Measurements from ENCODE around the gene CPN2. TPM values are rescaled to one million over a fixed set of nuclear protein-coding genes. Genes with fewer than 3 reads are reported as not detected.

The CPN2 gene
- total and polyA plus RNA-seq, 7 donors = 0.03 to 0.13 TPM; not detected in 5

GRCh38 chr3:194365978-194366490 lies 14.9 kb upstream of the CPN2 start:
- H3K27me3 ChIP-seq (ENCODE audit: insufficient read depth in 3 of 3, low read length in 2 of 3) = peaks cover 0 to 32% (median 0%) of the 10 kb centered on the region in 3 donors
- H3K4me1 ChIP-seq = peaks cover 16% of the 10 kb centered on the region
- no peak for TF ChIP-seq CTCF (IDR thresholded peaks at IDR 0.05)
- WGBS, 3 donors = 74 to 83% (median 79%) methylated on average over 12 of the region's 12 CpGs
- DNase-seq (no peak), ATAC-seq (no peak)
- H3K36me3 ChIP-seq (ENCODE audit: insufficient read depth in 1 of 2, low read depth in 1 of 2) = no peaks in the 10 kb centered on the region
- no peaks in the 10 kb centered on the region for H3K9me3 ChIP-seq
- intact Hi-C loops (cut with DNase I) = no loop called here
- no peak overlapping the region for H3K27ac ChIP-seq
- H3K4me3 ChIP-seq = no peak overlapping the region

GRCh38 chr3:194365526-194365925 lies 14.4 kb upstream of the CPN2 start:
- 74 to 94% (median 82%) methylated on average over 6 of the region's 6 CpGs for WGBS, 3 donors
- intact Hi-C loops (cut with DNase I) = no loop called here
- no peak for TF ChIP-seq CTCF (IDR thresholded peaks at IDR 0.05)
- DNase-seq = no peak
- Histone ChIP-seq H3K9me3 (no peaks in the 10 kb centered on the region), H3K4me3 (no peak overlapping the region), H3K27ac (no peak overlapping the region), H3K4me1 (peaks cover 16% of the 10 kb centered on the region), H3K36me3 (ENCODE audit: insufficient read depth in 1 of 2, low read depth in 1 of 2) (no peaks in the 10 kb centered on the region), H3K27me3 (ENCODE audit: insufficient read depth in 3 of 3, low read length in 2 of 3) (peaks cover 0 to 28% (median 0%) of the 10 kb centered on the region in 3 donors)
- no peak for ATAC-seq

- peak; percentile 45 to 93 (median 88) for ATAC-seq
- H3K4me1 ChIP-seq = peaks cover 16% of the 10 kb centered on the region
- no peak for TF ChIP-seq CTCF (IDR thresholded peaks at IDR 0.05)
- peaks cover 0 to 22% (median 0%) of the 10 kb centered on the region in 3 donors for H3K27me3 ChIP-seq (ENCODE audit: insufficient read depth in 3 of 3, low read length in 2 of 3)
- 12 to 26% (median 24%) methylated on average over 20 of the region's 20 CpGs for WGBS, 3 donors
- H3K9me3 ChIP-seq = no peaks in the 10 kb centered on the region
- H3K27ac ChIP-seq = no peak overlapping the region
- intact Hi-C loops (cut with DNase I) = no loop called here
- peak; percentile 36 to 73 for DNase-seq
- no peak overlapping the region for H3K4me3 ChIP-seq
- no peaks in the 10 kb centered on the region for H3K36me3 ChIP-seq (ENCODE audit: insufficient read depth in 1 of 2, low read depth in 1 of 2)
Observed at GRCh38 chr3:194364652-194365434, 13.7 kb upstream of the CPN2 start.

GRCh38 chr3:194364314-194364651 lies 13.2 kb upstream of the CPN2 start:
- DNase-seq = no peak
- no peak overlapping the region for H3K27ac ChIP-seq
- ATAC-seq = peak in 2 of 4 donors; percentile 51

More at GRCh38 chr3:194364314-194364651, 13.2 kb upstream of the CPN2 start:
- Histone ChIP-seq H3K4me1 (peaks cover 16% of the 10 kb centered on the region), H3K27me3 (ENCODE audit: insufficient read depth in 3 of 3, low read length in 2 of 3) (peaks cover 0 to 16% (median 0%) of the 10 kb centered on the region in 3 donors), H3K9me3 (no peaks in the 10 kb centered on the region), H3K36me3 (ENCODE audit: insufficient read depth in 1 of 2, low read depth in 1 of 2) (no peaks in the 10 kb centered on the region), H3K4me3 (no peak overlapping the region)
- intact Hi-C loops (cut with DNase I) = no loop called here
- 36 to 64% (median 39%) methylated on average over 3 of the region's 3 CpGs for WGBS, 3 donors
- no peak for TF ChIP-seq CTCF (IDR thresholded peaks at IDR 0.05)

Data from psoas muscle (tissue), 8 donors.